Parathyroid adenoma (tissue), 2 donors: ENCODE results near the gene FYN.
A peak's percentile ranks its signal among the peaks of the same experiment; 100 is the strongest.
"Not testable (repeated sequence)": the region's sequence is repeated elsewhere in the genome, so short reads cannot be mapped to it uniquely, and the experiment has no call there.

Experiments
- H2AFZ ChIP-seq: fragments of 300-600 bp; sonication (generic); one replicate; pipeline ENCODE4 v1.7.0; 2017; ENCODE audit warnings: antibody characterized with exemption, mild to moderate bottlenecking
- H3K27ac ChIP-seq: fragments of 300-600 bp; sonication (generic); one replicate; pipeline ENCODE4 v1.7.0; 2017
- H3K27me3 ChIP-seq: fragments of 300-600 bp; sonication (generic); one replicate; pipeline ENCODE4 v1.7.0; 2017; ENCODE audit warnings: low read length; ENCODE audit not compliant: control insufficient read depth, insufficient read depth
- H3K36me3 ChIP-seq: fragments of 300-600 bp; sonication (generic); one replicate; pipeline ENCODE4 v1.7.0; 2017; ENCODE audit warnings: low read length; ENCODE audit not compliant: control insufficient read depth, insufficient read depth
- H3K4me1 ChIP-seq: fragments of 300-600 bp; sonication (generic); one replicate; pipeline ENCODE4 v1.7.0; 2017; ENCODE audit warnings: control low read depth
- H3K4me2 ChIP-seq: fragments of 300-600 bp; sonication (generic); one replicate; pipeline ENCODE4 v1.7.0; 2017; ENCODE audit warnings: low read length
- H3K4me3 ChIP-seq: fragments of 300-600 bp; sonication (generic); one replicate; pipeline ENCODE4 v1.7.0; 2017; ENCODE audit warnings: low read depth, low read length
- H3K79me2 ChIP-seq: fragments of 300-600 bp; sonication (generic); one replicate; pipeline ENCODE4 v1.7.0; 2017; ENCODE audit warnings: control low read depth
- H3K9ac ChIP-seq: fragments of 300-600 bp; sonication (generic); one replicate; pipeline ENCODE4 v1.7.0; 2017; ENCODE audit warnings: mild to moderate bottlenecking
- H3K9me3 ChIP-seq: fragments of 300-600 bp; sonication (generic); one replicate; pipeline ENCODE4 v1.7.0; 2017; ENCODE audit warnings: low read length; ENCODE audit not compliant: control insufficient read depth
- TF ChIP-seq, protein P1 (sequence below): fragments of 300-600 bp; sonication (generic); IDR thresholded peaks from one replicate; pipeline ENCODE4 v1.7.0; 2017; ENCODE audit warnings: antibody characterized with exemption, mild to moderate bottlenecking
- donor health status: primary hyperparathyroidism.

FYN gene

DNA sequence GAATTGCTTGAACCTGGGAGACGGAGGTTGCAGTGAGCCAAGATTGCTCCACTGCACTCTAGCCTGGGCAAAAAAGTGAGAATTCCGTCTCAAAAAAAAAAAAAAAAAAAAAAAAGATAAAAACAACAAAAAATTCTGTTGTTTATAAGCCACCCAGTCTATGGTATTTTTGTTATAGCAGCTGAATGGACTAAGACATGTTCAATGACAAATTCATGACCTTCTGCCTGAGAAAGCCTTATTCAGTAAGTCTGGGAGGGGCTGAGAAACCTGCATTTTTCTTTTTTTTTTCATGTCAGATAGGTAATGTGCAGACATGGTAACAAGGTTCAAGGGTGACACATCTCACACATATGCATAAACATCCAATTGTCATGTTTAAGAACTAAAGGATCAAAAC lies 227.2 kb downstream of the FYN start:
- Histone ChIP-seq H2AFZ (no peak overlapping the region), H3K36me3 (no peaks in the 10 kb centered on the region), H3K79me2 (no peaks in the 10 kb centered on the region), H3K27me3 (no peaks in the 10 kb centered on the region), H3K4me2 (no peak overlapping the region), H3K4me3 (no peak overlapping the region), H3K4me1 (no peaks in the 10 kb centered on the region), H3K9me3 (no peaks in the 10 kb centered on the region), H3K9ac (no peak overlapping the region), H3K27ac (no peak overlapping the region)
- TF ChIP-seq, protein P1, sequence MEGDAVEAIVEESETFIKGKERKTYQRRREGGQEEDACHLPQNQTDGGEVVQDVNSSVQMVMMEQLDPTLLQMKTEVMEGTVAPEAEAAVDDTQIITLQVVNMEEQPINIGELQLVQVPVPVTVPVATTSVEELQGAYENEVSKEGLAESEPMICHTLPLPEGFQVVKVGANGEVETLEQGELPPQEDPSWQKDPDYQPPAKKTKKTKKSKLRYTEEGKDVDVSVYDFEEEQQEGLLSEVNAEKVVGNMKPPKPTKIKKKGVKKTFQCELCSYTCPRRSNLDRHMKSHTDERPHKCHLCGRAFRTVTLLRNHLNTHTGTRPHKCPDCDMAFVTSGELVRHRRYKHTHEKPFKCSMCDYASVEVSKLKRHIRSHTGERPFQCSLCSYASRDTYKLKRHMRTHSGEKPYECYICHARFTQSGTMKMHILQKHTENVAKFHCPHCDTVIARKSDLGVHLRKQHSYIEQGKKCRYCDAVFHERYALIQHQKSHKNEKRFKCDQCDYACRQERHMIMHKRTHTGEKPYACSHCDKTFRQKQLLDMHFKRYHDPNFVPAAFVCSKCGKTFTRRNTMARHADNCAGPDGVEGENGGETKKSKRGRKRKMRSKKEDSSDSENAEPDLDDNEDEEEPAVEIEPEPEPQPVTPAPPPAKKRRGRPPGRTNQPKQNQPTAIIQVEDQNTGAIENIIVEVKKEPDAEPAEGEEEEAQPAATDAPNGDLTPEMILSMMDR, result no peak

DNA sequence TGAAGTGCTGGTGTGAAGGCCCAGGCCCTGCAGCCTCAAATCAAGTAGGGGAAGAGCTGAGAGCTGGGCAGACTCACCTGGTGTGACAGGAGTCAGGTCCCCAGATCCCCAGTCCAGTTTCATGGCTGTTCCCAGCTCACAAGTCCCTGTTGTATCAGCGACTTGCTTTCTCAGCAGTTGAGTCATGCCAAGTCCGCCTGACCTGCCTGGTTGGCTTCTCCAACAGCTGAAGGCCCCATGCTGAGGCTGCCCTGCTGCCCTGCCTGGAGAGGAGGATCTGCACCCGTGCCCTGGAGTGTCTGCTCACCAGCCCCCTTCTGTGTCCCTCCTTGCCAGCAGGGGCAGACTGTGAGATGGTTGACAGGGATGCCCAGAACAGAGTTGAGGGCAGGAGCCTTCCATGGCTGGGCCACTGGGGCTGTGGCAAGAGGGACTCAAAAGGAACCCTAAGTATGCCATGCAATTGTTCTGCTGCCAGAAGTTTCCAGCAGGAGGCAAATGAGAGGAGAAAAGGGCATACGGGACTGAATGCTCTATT lies 228.3 kb downstream of the FYN start:
- Histone ChIP-seq H3K4me3 (no peak overlapping the region), H3K27ac (no peak overlapping the region), H3K36me3 (no peaks in the 10 kb centered on the region), H3K4me1 (no peaks in the 10 kb centered on the region), H3K9ac (no peak overlapping the region), H3K27me3 (no peaks in the 10 kb centered on the region), H3K9me3 (no peaks in the 10 kb centered on the region), H3K79me2 (no peaks in the 10 kb centered on the region), H2AFZ (no peak overlapping the region), H3K4me2 (no peak overlapping the region)
- TF ChIP-seq, protein P1, result no peak

DNA sequence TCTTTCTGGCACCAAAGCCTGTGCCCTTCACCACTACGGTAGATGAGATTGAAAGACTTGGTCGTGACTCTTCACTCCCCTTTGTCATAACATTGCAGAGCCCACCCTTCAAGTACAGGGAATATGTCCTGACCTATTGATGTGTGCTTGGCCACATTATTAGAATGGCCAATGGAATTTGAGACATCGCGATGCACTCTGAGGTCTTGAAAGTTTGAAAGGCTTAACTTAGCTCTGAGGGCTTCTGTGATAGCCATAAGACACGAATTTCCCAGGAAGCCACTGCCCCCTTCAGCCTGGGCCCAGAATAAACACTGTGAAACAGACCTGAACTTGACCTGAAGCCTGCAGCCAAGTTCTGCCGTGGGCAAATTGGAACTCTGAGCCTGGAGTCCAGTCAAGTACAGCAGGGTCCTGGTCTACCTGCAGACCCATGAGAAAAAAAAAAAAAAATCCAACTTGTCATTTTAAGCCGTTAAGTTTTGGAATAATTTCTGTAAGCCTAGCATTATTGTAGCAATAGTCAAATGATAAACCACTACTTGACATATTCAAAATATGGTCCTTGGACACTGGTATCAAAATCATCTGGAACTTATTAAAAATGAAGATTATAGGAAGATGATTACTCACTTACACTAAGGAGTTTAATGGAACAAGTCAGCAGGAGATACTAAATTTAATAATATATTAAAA lies 230.6 kb downstream of the FYN start:
- H3K36me3 ChIP-seq, result no peaks in the 10 kb centered on the region
- H2AFZ ChIP-seq, result peak overlapping the region; percentile 26
- no peak overlapping the region for H3K4me2 ChIP-seq
- TF ChIP-seq, protein P1, result peak; percentile 65
- no peaks in the 10 kb centered on the region for H3K9me3 ChIP-seq
- H3K79me2 ChIP-seq, result no peaks in the 10 kb centered on the region
- no peak overlapping the region for H3K9ac ChIP-seq
- no peak overlapping the region for H3K27ac ChIP-seq
- H3K4me1 ChIP-seq, result no peaks in the 10 kb centered on the region
- H3K4me3 ChIP-seq, result no peak overlapping the region
- no peaks in the 10 kb centered on the region for H3K27me3 ChIP-seq

DNA sequence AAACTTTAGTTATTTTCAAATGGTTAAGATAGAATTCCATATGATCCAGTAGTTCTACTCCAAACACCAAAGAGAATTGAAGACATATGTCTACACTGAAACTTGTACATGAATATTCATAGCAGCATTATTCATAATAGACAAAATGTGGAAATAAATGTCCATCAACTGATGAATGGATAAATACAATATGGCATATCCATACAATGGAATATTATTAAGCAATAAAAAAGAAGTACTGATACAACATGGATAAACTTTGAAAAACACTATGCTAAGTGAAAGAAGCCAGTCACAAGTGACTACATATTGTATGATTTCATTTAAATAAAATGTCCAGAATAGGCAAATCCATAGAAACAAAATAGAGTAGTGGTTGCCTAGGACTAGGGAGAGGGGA lies 234.0 kb downstream of the FYN start:
- Histone ChIP-seq H3K27me3 (no peaks in the 10 kb centered on the region), H3K27ac (no peak overlapping the region), H3K36me3 (no peaks in the 10 kb centered on the region), H3K4me2 (no peak overlapping the region), H2AFZ (no peak overlapping the region), H3K9me3 (no peaks in the 10 kb centered on the region), H3K4me1 (no peaks in the 10 kb centered on the region), H3K4me3 (no peak overlapping the region), H3K79me2 (no peaks in the 10 kb centered on the region), H3K9ac (no peak overlapping the region)
- TF ChIP-seq, protein P1, result no peak

DNA sequence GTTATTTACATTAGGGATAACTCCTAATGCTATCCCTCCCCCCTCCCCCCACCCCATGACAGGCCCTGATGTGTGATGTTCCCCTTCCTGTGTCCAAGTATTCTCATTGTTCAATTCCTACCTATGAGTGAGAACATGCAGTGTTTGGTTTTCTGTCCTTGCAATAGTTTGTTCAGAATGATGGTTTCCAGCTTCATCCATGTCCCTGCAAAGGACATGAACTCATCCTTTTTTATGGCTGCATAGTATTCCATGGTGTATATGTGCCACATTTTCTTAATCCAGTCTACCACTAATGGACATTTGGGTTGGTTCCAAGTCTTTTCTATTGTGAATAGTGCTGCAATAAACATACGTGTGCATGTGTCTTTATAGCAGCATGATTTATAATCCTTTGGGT lies 238.3 kb downstream of the FYN start:
- H3K4me1 ChIP-seq, H3K9me3 ChIP-seq, H3K9ac ChIP-seq, H2AFZ ChIP-seq, H3K4me3 ChIP-seq, H3K27me3 ChIP-seq, H3K27ac ChIP-seq, H3K4me2 ChIP-seq, H3K36me3 ChIP-seq, H3K79me2 ChIP-seq: not testable (repeated sequence)
